HCT116 (cell line): ENCODE results near the gene PAEP. TPM values are rescaled to one million over a fixed set of nuclear protein-coding genes. Genes with fewer than 3 reads are reported as not detected.

ENCODE experiments used
- ATAC-seq: fragments of 200-7000 bp; cut with Tn5 transposase; 2 replicates; pipeline ENCODE4 v1.9.1; 2020; ENCODE audit warnings: mild to moderate bottlenecking, moderate library complexity
- BruUV-seq: library from RNA; stranded (reverse); fragments of 400-500 nt; replicated peaks from 2 replicates; lab custom pipeline; 2021; lab: Mats Ljungman, UMichigan
- CTCF ChIA-PET: fragments of 300-600 bp; sonication (Branson Sonifier 250); formaldehyde crosslinking; loops from one replicate; lab custom pipeline; 2021; ENCODE audit warnings: antibody characterized with exemption; lab: Charles Lee
- POLR2A ChIA-PET: fragments of 300-600, 350-600 bp; sonication (Branson Sonifier 250); formaldehyde crosslinking; loops from one replicate; lab custom pipeline; 2021; ENCODE audit warnings: antibody characterized with exemption; lab: Charles Lee
- RAD21 ChIA-PET, 2 experiments: fragments of 300-600 bp; sonication (Branson Sonifier 250); formaldehyde crosslinking; loops; one replicate each; lab custom pipeline; 2023; ENCODE audit warnings: low total read pairs in 2 of 2; ENCODE audit not compliant: uncharacterized antibody in 2 of 2, unreplicated experiment in 2 of 2, low non-redundant PET in 1 of 2; lab: Charles Lee
- DNase-seq: peaks from one replicate; pipeline ENCODE4 v3.0.0-alpha.2; 2010; ENCODE audit warnings: low read depth, low spot score
- H2AFZ ChIP-seq: fragments of 200-600 bp; shearing (Covaris generic), sonication (generic); 2 replicates; pipeline ENCODE4 v1.6.1; 2017; ENCODE audit warnings: low read depth, mixed run types, mixed read lengths, antibody characterized with exemption, low read length; ENCODE audit not compliant: poor library complexity, severe bottlenecking
- H3K27ac ChIP-seq: 2 replicates; pipeline ENCODE4 v1.5.1; 2012; ENCODE audit warnings: low read depth, low read length
- H3K27me3 ChIP-seq: fragments of 200-600 bp; sonication (generic); 2 replicates; pipeline ENCODE4 v1.6.1; 2016; ENCODE audit warnings: mixed run types, low read length, mixed read lengths; ENCODE audit not compliant: insufficient read depth
- H3K36me3 ChIP-seq, 2 experiments: fragments of 200-500 bp in 1 of 2; fragments of 200-600 bp in 1 of 2; sonication (Bioruptor generic) in 1 of 2; sonication (generic) in 1 of 2; 2 replicates each; pipeline versions ENCODE4 v1.5.1 to v1.6.1; 2014 to 2016; ENCODE audit warnings: low read length in 2 of 2, inconsistent platforms in 1 of 2, mixed read lengths in 1 of 2, mixed run types in 1 of 2; ENCODE audit not compliant: insufficient read depth in 2 of 2, control insufficient read depth in 1 of 2
- H3K4me1 ChIP-seq, 2 experiments: fragments of 200-600 bp in 1 of 2; sonication (generic) in 1 of 2; 2 replicates each; pipeline versions ENCODE4 v1.5.1 to v1.6.1; 2012 to 2017; ENCODE audit warnings: low read length in 2 of 2, inconsistent platforms in 1 of 2, mild to moderate bottlenecking in 1 of 2, mixed read lengths in 1 of 2, mixed run types in 1 of 2, moderate library complexity in 1 of 2; ENCODE audit not compliant: insufficient read depth in 2 of 2, control insufficient read depth in 1 of 2
- H3K4me2 ChIP-seq: fragments of 200-600 bp; sonication (generic); 2 replicates; pipeline ENCODE4 v1.6.1; 2017; ENCODE audit warnings: mixed run types, low read length, mixed read lengths
- H3K4me3 ChIP-seq, 2 experiments: fragments of 200-600 bp in 1 of 2; sonication (generic) in 1 of 2; replicated peaks in 1 of 2; 2 replicates each; pipeline ENCODE4 v1.5.1; 2011 to 2016; ENCODE audit warnings: low read length in 2 of 2, control low read depth in 1 of 2, low read depth in 1 of 2, mild to moderate bottlenecking in 1 of 2, mixed read lengths in 1 of 2, mixed run types in 1 of 2
- H3K79me2 ChIP-seq: fragments of 200-600 bp; sonication (generic); 2 replicates; pipeline ENCODE4 v1.6.1; 2017; ENCODE audit warnings: mild to moderate bottlenecking, mixed run types, low read length, moderate library complexity, mixed read lengths; ENCODE audit not compliant: insufficient read depth
- H3K9ac ChIP-seq: fragments of 200-600 bp; sonication (generic); 2 replicates; pipeline ENCODE4 v1.6.1; 2016; ENCODE audit warnings: low read length, mixed read lengths
- H3K9me2 ChIP-seq: fragments of 200-600 bp; sonication (generic), shearing (Covaris generic); 2 replicates; pipeline ENCODE4 v1.6.1; 2017; ENCODE audit warnings: mixed run types, mild to moderate bottlenecking, moderate library complexity; ENCODE audit not compliant: insufficient read depth
- H3K9me3 ChIP-seq, 2 experiments: fragments of 200-500 bp in 1 of 2; fragments of 200-600 bp in 1 of 2; sonication (Bioruptor generic) in 1 of 2; sonication (generic) in 1 of 2; 2 replicates each; pipeline ENCODE4 v1.6.1; 2014 to 2017; ENCODE audit warnings: low read length in 2 of 2, mixed read lengths in 2 of 2, inconsistent platforms in 1 of 2, low read depth in 1 of 2, mild to moderate bottlenecking in 1 of 2, mixed run types in 1 of 2, moderate library complexity in 1 of 2; ENCODE audit not compliant: control insufficient read depth in 1 of 2, insufficient read depth in 1 of 2
- H4K20me1 ChIP-seq: fragments of 200-600 bp; sonication (generic), shearing (Covaris generic); 2 replicates; pipeline ENCODE4 v1.6.1; 2017; ENCODE audit warnings: mixed run types, mild to moderate bottlenecking, moderate library complexity; ENCODE audit not compliant: insufficient read depth
- ATF3 ChIP-seq: IDR thresholded peaks from 2 replicates; pipeline ENCODE4 v1.6.1; 2012
- FOSL1 ChIP-seq: IDR thresholded peaks from 2 replicates; pipeline ENCODE4 v1.6.1; 2012; ENCODE audit warnings: low read depth
- JUND ChIP-seq: IDR thresholded peaks from 2 replicates; pipeline ENCODE4 v1.6.1; 2012
- POLR2A ChIP-seq: IDR thresholded peaks from 2 replicates; pipeline ENCODE4 v1.7.0; 2011; ENCODE audit warnings: borderline replicate concordance; ENCODE audit not compliant: insufficient read depth, insufficient read length; ENCODE audit errors: extremely low read depth
- SIN3A ChIP-seq: IDR thresholded peaks from 2 replicates; pipeline ENCODE4 v1.6.1; 2012; ENCODE audit warnings: low read depth
- SP1 ChIP-seq: IDR thresholded peaks from 2 replicates; pipeline ENCODE4 v1.6.1; 2012; ENCODE audit warnings: low read depth
- YY1 ChIP-seq: IDR thresholded peaks from 2 replicates; pipeline ENCODE4 v1.6.1; 2011; ENCODE audit warnings: low read length, low read depth, moderate library complexity, mild to moderate bottlenecking; ENCODE audit not compliant: insufficient replicate concordance; ENCODE audit errors: extremely low read depth
- intact Hi-C: fragments of 100-400 bp; cut with micrococcal nuclease; formaldehyde crosslinking; loops from 2 replicates; pipeline ENCODE4 v1.10.0; 2022
- total RNA-seq: library from RNA; stranded (reverse); gene quantifications from one replicate; pipeline ENCODE4 v1.2.1, GENCODE V29; 2021; ENCODE audit not compliant: unreplicated experiment
- TF ChIP-seq, protein P1 (sequence below): IDR thresholded peaks from 2 replicates; pipeline ENCODE4 v1.6.1; 2012; ENCODE audit warnings: low read depth

Gene PAEP
- total RNA-seq, 1 experiment from 2014 or later = not detected

DNA sequence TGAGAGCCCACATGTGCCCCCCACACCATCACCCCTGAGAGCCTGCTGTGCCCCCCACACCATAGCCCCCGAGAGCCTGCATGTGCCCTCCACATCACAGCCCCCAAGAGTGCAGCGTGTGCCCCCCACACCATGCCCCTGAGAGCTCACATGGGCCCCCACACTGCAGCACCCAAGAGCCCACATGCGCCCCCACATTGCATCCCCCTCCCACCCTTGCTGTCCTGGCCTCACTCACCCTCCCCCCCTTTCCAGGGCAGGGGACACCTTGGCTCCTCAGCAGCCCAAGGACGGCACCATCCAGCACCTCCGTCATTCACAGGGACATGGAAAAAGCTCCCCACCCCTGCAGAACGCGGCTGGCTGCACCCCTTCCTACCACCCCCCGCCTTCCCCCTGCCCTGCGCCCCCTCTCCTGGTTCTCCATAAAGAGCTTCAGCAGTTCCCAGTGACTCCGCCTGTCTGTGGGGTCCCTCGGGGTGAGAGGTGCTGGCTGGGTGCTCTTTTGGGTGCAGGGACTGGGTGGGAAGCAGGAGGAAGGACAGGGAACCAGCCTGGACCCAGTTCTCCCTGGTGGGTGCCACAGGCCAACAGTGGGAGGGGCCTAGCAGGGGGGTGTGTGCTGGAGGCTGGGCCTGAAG is 35.3 kb upstream of the PAEP start:
- Histone ChIP-seq H3K9me2 (no peaks in the 10 kb centered on the region), H4K20me1 (no peaks in the 10 kb centered on the region), H3K4me1 (peaks cover 0 to 9% of the 10 kb centered on the region in 2 experiments; a peak in 3 of 4 replicates), H3K36me3 (no peaks in the 10 kb centered on the region), H2AFZ (no peak overlapping the region), H3K27me3 (no peaks in the 10 kb centered on the region), H3K79me2 (no peaks in the 10 kb centered on the region), H3K4me2 (peak overlapping the region; percentile 28; the same call in 1 of the 2 replicates), H3K4me3 (no peak overlapping the region), H3K27ac (no peak overlapping the region), H3K9ac (no peak overlapping the region), H3K9me3 (no peaks in the 10 kb centered on the region)
- DNase-seq (no peak), ATAC-seq (peak; percentile 51)
- no TSS peak for BruUV-seq
- ChIA-PET CTCF (no interaction called here), POLR2A (no interaction called here), RAD21 (no interaction called here)
- intact Hi-C loops = no loop called here
- TF ChIP-seq FOSL1 = no peak
- no peak for TF ChIP-seq POLR2A
- TF ChIP-seq SP1 = no peak
- TF ChIP-seq ATF3 = no peak
- TF ChIP-seq SIN3A = no peak
- TF ChIP-seq JUND = no peak
- TF ChIP-seq, protein P1, sequence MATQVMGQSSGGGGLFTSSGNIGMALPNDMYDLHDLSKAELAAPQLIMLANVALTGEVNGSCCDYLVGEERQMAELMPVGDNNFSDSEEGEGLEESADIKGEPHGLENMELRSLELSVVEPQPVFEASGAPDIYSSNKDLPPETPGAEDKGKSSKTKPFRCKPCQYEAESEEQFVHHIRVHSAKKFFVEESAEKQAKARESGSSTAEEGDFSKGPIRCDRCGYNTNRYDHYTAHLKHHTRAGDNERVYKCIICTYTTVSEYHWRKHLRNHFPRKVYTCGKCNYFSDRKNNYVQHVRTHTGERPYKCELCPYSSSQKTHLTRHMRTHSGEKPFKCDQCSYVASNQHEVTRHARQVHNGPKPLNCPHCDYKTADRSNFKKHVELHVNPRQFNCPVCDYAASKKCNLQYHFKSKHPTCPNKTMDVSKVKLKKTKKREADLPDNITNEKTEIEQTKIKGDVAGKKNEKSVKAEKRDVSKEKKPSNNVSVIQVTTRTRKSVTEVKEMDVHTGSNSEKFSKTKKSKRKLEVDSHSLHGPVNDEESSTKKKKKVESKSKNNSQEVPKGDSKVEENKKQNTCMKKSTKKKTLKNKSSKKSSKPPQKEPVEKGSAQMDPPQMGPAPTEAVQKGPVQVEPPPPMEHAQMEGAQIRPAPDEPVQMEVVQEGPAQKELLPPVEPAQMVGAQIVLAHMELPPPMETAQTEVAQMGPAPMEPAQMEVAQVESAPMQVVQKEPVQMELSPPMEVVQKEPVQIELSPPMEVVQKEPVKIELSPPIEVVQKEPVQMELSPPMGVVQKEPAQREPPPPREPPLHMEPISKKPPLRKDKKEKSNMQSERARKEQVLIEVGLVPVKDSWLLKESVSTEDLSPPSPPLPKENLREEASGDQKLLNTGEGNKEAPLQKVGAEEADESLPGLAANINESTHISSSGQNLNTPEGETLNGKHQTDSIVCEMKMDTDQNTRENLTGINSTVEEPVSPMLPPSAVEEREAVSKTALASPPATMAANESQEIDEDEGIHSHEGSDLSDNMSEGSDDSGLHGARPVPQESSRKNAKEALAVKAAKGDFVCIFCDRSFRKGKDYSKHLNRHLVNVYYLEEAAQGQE = no peak
- no peak for TF ChIP-seq YY1
